Heart left ventricle (tissue), 13 donors: ENCODE results near the gene SULF2.

Experiments used
- POLR2A ChIP-seq, 2 donors: fragments of 450-650 bp; IDR thresholded peaks; one replicate each; pipeline ENCODE4 v1.6.1; 2017; ENCODE audit warnings: antibody characterized with exemption in 2 of 2, mild to moderate bottlenecking in 2 of 2, moderate library complexity in 2 of 2
- TF ChIP-seq, protein P1 (sequence below), 12 donors: fragments of 200-600 bp; sonication (generic) in 4 of 12; IDR thresholded peaks; one replicate each; pipeline versions ENCODE4 v1.5.0 to v1.8.0; 2018 to 2022; ENCODE audit warnings: antibody characterized with exemption in 12 of 12, mild to moderate bottlenecking in 5 of 12
- donor health status: ischemic (EF 13 %, LVEDD 7.1; RV severe dilation, severe dysfunction).
- donor health status: DM: no; HTN: yes; CAD: no.
- donor health status: DM: no; HTN: no; CAD: no.
- donor health status: ischemic (EF 25% LVEDD 6.9; RV normal size, moderate dysfunction).
- donor health status: ischemic (EF 25% LVEDD 5.7; RV mildly dilated, moderate dysfunction).
- donor health status: ischemic (EF 35%, LVEDD 5.7; RV mildly dilated, moderate dysfunction).
- donor health status: nonischemic (EF 11% LVEDD 7.7; RV severe dilation, severe dysfunction).
- donor health status: DM: yes; HTN: yes; CAD: no.
- donor health status: PGD.
- donor health status: ischemic (EF 29% LVEDD 5.4; RV normal size, mild dysfunction).
- donor health status: nonischemic (EF 23%, LVEDD 6.1; RV moderate dilation, normal function).

DNA sequence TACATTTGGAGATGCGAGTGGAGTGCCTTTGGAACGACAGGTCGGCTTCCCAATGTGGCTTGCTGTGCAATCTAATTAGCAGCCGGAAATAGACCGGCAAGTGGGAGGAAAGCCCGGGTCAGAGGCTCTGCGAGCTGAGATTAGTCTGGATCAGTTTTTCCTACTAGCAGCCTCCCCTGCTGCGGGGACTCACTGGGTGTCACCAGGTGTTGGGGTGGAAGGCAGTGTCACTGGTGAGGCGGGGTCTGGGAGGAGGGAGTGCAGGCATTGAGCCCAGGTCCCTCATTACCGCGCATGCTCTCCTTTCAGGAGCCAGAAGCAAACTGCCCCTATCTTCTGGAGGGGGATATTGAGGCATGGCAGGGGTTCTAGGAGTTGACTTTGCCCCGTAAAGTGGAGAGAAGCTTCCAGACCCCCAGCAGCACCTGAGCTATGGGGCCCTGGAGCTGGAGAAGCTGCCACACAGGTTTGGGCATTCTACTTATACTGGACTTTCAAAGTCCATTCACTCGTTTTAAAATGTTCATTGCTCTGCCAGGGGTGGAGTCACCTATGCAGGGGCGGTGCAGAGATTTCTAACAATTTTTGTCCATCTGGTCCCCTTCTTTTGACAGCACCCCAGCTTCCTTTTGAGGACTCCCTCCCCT is 11.0 kb downstream of the SULF2 start:
- TF ChIP-seq, protein P1, sequence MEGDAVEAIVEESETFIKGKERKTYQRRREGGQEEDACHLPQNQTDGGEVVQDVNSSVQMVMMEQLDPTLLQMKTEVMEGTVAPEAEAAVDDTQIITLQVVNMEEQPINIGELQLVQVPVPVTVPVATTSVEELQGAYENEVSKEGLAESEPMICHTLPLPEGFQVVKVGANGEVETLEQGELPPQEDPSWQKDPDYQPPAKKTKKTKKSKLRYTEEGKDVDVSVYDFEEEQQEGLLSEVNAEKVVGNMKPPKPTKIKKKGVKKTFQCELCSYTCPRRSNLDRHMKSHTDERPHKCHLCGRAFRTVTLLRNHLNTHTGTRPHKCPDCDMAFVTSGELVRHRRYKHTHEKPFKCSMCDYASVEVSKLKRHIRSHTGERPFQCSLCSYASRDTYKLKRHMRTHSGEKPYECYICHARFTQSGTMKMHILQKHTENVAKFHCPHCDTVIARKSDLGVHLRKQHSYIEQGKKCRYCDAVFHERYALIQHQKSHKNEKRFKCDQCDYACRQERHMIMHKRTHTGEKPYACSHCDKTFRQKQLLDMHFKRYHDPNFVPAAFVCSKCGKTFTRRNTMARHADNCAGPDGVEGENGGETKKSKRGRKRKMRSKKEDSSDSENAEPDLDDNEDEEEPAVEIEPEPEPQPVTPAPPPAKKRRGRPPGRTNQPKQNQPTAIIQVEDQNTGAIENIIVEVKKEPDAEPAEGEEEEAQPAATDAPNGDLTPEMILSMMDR (IDR thresholded peaks at IDR 0.05) = no peak
- no peak for TF ChIP-seq POLR2A (IDR thresholded peaks at IDR 0.05)
